Activated CD4-positive, alpha-beta T cell treated with anti-CD3 and anti-CD28 coated beads for 1 hour (primary cell): ENCODE data around the gene SDCBP2.

ENCODE experiments used
- DNase-seq: peaks from one replicate; pipeline ENCODE4 v3.0.0-alpha.2; 2020

SDCBP2 gene

DNA sequence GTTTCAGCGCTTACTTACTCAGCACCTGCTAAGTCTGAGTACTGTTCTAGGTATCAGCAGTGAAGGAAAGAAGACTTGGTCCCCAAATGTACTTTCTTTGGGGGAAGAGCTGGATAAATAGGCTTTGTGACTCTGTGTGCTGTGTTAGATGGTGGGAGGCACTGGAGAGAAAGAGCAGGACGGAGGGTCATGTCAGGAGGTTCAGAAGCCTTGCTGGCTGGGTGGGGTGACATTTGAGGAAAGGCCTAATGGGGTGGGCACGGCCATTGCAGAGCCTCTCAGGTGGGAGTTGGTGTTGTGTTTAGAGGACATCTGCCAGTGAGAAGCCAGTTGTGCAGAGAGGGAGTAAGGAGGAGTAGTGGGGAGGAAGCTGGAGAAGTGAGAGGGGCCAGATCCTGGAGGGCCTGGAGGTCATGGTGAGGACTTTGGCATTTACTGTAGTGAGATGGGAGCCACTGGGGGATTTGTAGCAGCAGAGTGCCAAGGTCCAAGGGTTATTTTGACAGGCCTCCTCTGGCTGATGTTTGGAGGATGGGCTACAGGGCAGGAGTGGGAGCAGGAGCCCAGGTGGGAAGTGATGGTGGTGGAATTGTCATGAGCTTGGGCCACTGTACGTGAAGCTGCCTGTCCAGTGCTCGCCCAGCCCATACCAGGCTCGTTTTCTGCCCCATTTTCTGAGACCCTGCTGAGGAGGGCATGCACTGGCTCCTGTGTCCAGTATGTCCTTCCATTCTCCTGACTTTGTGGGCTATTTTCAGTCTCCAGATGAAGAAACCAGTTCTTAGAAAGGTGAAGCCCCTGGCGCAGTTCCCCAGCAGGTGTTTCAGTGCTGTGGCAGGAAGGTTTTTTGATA lies 886 bp downstream of the SDCBP2 start:
- DNase-seq: no peak

DNA sequence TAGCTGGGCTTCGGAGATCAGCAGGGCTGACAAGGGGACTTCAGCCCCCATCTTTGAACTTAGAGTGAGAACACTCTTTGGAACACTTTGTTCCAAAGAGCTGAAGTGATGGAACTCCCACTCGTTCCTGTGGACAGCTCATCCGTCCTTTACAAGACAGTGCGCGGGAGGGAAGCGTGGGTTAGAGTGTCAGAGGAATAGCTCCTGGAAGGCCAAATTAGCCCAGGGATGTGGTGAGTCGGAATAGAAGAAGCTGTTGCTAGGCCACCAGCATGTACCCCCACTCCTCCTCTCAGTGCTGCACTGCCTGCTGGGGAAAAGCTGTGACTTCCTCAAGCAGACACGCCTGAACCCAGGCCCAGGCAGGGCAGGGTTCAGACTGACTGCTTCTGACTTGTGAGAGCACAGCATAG lies 1.7 kb downstream of the SDCBP2 start:
- DNase-seq: no peak

DNA sequence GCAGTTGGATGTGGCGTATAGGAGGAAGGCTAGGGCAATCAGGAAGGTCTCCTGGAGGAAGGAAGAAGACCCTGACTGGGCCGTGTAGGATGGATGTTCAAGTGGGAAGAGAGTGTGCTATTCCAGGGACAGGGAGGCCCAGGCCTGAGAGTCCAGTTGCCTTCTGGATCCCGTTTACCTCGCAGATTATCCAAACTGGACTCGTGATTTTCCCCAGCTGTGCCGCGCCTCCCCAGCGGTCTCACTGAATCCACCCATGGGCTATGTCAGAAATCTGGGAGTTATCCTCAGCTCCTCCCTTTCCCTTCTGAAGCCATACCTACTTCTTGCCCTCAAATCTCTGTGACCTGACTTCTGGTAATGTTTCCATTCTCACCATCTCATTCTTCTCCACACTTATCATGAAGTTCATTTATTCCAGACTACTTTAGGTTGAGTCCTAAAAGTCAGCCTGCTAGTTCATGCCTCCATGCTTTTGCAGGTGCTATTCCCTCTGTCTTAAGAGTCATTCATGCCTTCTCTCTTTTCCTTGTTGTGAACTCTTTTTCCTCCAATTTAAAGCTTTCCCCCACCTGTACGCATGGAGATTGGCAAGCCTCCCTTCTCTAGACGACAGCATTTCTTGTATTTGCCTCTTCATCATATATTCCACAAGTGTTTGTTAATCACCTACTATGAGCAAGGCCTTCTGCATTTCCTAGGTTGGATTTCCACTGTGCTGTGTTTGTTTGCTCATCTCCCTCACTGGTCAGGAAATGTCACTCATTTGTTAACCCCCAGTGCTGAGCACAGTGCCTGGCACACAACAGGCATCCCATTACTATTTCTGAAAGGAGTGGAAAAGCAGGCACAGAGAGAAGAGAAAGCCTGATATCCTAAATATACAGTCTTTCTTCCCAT lies 2.7 kb downstream of the SDCBP2 start:
- no peak for DNase-seq

DNA sequence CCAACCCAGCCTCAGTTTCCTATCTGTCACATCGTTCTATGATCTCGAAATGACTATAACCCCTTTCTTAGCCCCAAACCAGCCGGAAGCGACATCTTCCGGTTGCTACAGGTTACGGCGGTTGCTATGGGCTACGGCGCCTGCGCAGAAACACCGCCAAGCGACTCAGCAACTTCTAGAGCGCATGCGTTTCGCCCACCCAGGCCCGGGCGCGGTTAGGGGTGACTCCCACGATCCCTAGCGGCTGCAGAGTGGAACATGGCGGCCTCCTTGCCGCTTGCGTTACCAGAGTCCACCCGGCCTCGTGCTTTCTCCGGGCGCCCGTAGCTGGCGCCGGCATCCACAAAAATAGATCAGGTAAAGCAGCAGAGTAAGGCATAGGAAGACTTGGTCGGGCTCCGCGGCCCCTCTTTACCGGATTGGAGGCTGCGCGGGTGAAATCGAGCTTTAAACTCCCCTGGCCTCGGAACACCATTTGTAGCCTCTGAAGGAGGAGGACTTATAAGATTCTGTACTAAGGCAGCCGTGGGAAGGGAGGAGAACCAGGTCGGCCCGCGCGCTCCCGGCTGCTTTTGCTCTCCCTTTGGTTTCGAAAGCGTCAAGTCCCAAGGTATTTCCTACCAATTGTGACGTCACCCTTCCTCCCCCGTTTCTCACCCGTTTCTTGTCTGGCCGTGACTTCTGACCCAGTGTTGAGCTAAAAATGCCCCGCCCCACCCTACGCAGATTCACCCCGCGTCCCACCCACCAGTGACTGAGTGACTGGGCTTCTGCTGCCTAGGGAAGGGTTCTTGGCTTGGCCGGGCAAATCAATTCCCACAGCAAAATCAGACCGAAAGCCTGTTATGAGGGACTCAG lies 3.5 kb downstream of the SDCBP2 start:
- peak; percentile 99 for DNase-seq

DNA sequence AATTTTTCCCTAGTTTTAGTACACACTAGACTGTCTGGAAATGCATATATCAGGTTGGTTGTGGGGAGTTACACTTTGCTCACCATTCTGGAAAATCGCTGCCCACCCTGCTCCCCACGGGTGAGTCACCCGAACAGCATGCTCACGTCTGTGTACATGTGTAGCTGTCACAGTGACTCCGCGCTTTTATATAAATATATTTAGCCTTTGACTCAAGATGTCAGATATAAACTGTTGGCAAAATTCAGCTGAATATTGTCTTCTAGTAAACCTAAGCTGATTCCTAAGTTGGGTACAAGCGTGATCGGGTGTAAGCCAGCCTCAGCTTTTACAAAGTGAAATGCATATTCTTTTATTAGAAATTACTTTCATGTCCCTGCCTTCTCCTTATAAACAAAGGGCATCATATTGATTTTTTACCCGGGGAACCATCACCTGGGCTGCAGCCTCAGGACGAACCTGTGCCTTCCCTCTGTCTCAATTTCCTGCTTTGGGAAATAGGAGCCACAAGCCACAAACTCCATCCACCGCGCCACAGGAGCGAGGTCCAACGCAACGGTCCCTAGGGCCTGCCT lies 4.3 kb downstream of the SDCBP2 start:
- no peak for DNase-seq

DNA sequence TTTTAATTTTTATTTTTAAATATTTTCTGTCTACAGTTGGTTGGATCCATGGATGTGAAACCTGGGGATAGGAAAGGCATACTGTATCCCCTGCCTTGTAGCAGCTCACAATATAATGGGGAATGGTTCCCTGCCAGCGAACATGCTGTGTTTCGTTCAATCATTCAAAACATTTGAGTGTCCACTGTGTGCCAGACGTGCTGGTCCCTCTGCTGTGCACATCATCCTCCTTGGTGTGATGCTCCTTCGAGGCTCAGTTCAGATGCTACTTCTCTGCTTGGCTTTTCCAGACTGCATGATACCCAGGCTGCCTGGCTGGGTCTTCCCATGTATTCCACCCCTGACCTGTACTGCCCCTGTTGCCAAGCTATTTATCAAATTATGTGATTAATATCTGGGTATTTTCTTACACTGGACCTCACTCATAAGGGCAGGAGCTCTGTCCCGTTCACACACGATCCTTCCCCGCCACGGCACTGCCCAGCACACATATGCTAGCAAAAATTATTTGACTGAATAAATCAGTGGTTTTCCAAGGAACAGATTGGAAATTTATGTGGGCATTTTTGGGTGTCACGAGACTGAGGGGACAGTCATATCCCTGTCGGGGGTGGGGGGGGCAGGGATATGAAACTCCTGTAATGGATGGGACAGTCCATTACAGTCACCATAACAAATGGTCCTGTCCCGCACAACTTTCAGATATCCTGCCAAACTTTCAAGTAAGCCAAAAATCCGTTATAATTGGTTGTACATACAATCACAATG lies 4.9 kb downstream of the SDCBP2 start:
- no peak for DNase-seq

DNA sequence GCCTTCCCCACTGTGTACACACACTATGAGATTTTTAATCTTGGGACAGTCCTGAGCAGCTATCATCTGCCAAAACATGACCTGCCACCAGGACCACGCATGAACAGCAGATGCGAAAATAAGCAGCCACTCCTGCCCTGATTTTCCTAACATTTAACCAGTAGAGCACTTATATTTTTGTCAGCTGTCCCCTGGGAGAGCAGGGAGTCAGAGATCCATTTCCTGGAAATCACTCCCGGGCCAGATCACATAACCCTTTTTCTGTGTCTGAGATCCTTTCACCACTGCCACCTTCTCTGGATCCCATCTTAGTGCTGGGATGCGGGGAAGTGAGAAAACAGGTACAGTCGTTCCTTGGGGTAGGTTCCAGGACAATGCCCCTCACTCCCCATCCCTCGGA lies 5.7 kb downstream of the SDCBP2 start:
- no peak for DNase-seq

DNA sequence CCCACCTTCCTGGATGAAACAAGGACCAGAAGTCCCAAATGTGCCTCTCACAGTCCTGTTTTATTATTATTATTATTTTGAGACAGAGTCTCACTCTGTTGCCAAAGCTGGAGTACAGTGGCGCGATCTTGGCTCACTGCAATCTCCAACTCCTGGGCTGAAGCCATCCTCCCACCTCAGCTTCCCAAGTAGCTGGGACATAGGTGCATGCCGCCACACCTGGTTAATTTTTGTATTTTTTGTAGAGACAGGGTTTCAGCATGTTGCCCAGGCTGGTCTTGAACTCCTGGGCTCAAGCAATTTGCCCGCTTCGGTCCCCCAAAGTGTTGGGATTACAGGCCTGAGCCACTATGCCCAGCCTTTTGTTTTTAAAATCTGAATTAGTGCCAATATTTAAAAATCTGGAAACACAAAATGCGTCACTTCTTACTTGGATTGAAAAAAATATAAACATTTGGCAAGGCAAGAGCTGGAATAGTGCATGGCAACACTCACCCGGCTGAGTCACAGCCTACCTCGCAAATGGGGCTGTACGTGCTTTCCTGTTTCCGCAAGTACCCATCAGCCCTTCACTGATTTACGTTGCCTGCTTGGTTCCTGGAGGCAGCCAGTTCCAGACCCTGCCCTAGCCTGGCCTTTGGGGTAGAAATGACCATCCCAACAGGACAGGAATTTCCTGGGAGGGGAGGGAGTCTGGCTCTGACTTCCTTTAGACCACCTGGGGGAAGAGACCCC lies 6.3 kb downstream of the SDCBP2 start:
- no peak for DNase-seq

DNA sequence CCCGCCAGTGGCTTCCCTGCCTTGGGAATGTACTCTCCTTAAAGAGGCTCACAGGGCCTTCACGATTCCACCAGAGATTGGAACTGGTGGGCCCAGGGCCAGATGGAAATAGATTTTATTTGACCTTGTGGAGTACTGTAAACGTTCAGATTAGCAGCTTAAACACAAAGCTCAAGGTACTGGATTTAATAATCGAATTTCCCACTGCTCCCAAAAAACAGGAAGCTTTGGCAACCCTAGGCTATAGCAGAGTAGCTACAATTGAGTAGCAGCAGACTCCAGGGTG lies 7.3 kb downstream of the SDCBP2 start:
- DNase-seq: no peak

DNA sequence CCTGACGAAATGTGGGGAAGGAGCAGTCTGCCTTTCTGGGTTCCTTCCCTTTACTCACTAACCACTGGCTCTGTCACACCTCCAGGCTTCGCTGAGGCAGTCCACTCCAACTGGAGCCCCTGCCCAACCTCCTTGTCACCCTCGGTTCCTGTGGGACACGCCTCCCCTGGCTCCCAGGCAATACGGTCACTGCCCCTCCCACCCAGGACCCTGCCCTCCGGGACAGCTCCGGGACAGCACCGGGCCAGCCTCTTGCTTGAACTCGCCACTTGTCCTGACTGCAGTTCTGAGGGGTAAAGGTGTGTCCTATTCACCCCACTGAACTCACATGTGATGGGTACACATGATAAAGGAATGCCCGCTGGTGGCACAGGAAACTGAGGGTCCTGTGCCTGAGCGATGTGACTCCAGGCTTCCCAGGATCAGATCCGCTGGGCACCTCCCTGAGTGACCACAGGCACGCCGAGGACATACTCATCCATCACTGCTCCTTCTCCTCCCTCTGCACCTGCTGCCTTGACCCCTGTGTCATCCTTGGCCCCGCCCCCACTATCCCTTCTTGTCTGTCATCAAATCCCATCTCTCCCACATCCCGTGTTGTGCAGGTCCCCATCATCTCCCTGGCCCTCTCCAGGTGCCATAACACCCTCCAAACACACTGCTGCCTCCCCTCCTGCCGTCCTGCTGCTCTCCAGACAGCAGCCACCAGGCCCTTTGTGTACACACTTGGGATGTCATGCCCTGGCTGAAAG lies 7.9 kb downstream of the SDCBP2 start:
- no peak for DNase-seq

DNA sequence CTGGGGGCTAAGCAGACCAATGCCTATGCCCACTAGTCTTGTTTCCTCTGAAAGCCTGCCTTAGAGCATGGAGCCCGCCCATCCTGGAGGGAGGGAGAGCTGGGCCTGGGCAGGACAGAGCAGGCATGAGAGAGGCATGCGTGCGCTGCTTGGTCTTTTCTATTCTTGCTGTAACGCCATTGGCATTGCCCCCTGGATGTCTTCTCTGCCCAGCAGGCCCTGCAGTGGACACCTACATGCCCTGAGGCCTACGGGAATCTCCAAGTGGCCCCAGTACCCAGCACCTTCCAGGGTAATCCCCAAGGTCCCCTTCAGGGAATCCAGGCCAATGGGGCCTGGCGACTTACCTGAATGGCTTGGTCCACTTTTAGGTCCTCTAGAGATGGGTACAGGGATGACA lies 8.9 kb downstream of the SDCBP2 start:
- DNase-seq: no peak

DNA sequence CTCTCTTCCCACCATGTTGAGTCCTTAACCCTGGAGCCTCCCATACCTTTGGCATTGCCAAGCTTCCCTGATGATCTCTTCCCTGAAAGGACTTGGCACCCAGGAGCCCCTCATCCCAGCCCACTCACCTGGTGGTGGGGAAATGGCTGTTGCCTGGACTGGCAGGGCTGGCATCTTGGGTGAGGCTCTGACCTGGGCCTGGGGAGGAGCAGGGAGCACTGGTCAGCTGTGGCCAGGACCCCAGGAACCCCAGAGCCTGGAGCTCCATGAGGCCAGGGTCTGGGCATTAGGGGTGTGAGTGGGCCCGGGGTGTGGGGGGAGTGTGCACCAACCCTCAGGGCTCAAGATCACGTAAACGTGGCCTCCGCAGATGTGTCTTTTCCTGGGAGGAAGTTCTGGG lies 9.5 kb downstream of the SDCBP2 start:
- no peak for DNase-seq

DNA sequence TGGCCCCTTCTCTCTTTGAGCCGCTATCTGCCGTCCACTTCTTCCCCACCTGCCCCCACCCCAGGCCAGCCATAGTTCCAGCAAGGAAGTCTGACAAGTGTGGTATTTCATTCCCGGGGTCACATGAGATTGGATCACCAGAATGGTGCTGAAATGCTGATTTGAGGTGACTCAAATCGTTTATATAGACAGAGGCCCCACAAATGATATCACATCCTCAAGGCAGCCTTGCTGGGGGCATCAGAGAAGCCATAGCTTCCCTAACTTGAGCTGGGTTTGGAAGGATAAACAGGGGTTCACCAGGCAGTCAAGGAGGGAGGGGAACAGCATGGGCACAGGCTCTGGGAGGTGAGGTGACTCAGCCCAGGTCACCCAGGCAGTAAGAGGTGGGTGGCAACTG lies 9.9 kb downstream of the SDCBP2 start:
- no peak for DNase-seq

DNA sequence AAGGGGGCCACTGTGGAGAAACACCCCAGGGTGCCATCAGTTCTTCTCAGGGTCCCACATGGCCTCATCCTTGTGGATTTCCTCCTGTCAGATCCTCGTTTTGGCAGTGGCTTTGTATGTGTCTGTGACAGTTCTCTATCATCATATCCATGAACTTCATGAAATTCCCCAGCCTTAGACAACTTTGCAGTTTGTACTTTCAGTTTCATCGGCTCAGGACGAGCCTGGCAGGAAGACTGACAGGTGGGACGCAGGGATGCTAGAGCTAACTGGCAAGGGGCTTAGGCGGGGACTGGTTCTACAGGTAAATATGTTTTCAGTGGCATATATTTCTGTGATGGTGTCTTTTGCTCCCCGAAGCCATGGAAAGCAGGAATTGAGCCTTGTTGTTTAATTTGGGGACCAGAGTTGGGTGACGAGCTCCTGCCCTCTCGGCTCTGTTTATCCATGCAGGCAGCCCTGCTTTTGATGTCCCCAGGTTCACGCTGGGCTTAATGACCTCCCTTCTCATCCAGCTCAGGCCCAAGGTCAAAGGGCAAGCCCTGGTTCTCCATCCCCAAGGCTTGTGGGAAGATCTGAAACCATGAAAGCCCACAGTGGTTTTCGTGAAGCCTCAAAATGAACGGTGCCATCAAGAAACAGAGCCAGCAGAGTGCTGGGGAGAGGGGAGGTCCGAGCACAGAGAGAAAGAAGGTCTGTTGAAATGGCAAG lies 11.2 kb downstream of the SDCBP2 start:
- DNase-seq: no peak

DNA sequence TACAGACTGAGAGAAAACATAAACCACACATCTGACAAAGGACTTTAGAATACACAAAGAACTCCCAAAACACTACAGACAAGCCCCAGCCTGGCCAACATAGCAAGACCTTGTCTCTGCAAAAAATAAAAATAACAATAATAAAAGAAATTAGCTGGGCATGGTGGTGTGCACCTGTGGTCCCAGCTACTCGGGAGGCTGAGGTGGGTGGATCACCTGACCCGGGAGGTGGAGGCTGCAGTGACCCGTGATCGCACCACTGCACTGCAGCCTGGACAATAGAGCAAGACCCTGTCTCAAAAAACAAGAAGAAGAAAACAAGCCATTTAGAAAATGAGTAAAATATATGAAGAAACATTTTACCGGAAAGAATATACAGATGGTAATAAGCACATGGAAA lies 13.1 kb downstream of the SDCBP2 start:
- no peak for DNase-seq

DNA sequence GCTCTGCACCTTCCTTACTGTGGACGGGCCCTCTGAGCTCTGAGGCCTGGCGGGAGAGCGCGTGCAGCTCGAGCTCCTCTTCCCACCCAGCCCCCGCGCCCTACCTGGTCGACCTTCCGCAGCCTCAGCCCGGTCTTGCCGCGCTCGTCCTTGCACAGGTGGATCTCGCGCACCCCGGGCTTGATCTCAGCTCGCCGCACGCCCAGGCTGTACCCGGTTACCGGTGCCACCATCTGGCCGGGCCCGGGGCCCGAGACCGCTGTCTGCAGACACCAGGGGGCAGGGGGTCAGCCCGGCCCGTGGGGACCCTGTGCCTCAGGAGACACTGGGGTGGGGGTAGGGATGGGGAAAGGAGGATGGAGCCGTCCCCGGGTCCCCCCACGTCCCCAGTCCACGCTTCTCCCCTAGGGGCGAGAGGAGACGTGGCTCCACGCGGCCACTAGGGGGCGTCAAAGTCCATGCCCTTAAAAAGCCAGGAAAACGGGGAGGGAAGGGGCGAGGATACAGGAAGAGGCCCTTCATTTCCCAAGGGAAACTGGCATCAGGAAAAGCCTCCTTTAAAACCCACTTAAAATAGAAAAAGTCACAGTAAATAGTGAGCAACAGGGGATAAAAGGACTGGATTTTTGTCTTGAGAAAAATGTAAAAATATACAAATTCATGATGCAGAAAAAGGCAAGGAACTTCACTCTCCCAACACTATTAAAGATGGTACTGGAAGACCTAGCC lies 15.5 kb downstream of the SDCBP2 start:
- peak; percentile 48 for DNase-seq

DNA sequence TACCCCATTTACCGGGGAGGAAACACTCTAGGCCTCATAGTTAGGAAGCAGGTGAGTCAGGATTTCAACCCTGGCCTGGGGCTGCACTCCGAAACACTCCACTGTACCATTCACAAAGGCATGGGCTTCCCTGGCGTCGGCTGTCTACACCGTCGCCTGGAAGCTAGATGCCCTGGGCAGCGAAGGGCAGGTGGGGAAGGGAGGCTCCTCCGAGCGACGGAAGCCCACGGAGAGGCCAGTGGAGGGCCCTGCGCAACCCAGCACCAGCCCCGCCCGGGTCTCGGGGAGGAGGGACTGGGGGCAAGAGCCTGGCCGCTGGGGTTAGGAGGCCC lies 16.1 kb downstream of the SDCBP2 start:
- DNase-seq: no peak

DNA sequence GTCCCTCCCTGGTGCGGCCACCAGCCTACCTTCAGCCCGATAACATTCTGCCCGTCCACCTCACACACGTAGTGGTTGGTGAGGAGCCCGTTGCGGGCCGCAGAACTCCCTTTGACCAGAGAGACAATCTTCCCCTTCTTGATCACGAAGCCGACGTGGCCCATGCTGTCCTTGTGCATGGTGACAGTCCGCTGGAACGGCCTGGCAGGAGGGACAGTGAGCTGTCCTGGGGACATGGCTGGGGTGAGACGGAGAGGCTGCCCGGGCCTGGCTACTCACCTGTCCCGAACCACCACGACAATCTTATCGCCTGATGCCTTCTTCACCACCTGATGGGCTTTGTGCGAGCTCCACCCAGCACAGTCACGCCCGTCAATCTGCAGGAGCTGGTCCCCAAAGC lies 16.6 kb downstream of the SDCBP2 start:
- no peak for DNase-seq

DNA sequence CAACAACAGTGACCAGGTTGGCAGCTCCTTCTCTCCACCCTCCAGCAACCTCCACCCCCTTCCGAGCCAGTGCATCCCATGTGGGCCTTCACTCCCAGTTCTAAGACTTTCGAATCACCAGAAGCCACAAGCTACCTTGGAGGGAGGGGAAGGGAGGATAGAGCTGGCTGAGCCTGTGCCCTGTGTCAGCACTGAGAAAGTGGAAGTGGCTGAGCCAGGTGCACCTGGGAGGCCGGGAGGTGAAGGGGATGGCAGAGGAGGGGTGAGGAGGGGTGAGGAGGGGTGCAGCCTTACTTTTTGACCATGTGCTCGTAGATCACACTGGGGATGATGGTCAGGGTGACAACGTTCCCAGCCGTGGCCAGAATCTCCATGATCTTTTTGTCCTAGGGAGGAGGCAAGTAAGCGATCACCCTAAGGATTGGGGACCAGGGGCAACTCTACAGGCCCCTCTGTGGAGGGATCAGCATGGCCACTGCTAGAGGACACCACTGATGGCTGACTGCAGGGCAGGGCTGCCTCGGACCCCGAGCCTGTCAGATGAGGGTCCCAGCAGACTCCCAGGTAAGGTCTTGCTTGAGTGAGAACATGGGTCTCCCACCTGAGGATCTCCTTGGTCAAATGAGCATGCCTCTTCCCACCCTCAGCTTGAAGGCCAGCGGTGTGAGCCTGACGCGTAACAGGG lies 18.3 kb downstream of the SDCBP2 start:
- DNase-seq: no peak
